Activated CD8-positive, alpha-beta memory T cell treated with anti-CD3 and anti-CD28 coated beads for 48 hours (primary cell): ENCODE data around the gene ANAPC2.

ENCODE experiments used
- DNase-seq, 3 experiments: peaks; one replicate each; pipeline ENCODE4 v3.0.0-alpha.2; 2020; ENCODE audit warnings: low read depth in 2 of 3, low spot score in 2 of 3

The ANAPC2 gene, protein sequence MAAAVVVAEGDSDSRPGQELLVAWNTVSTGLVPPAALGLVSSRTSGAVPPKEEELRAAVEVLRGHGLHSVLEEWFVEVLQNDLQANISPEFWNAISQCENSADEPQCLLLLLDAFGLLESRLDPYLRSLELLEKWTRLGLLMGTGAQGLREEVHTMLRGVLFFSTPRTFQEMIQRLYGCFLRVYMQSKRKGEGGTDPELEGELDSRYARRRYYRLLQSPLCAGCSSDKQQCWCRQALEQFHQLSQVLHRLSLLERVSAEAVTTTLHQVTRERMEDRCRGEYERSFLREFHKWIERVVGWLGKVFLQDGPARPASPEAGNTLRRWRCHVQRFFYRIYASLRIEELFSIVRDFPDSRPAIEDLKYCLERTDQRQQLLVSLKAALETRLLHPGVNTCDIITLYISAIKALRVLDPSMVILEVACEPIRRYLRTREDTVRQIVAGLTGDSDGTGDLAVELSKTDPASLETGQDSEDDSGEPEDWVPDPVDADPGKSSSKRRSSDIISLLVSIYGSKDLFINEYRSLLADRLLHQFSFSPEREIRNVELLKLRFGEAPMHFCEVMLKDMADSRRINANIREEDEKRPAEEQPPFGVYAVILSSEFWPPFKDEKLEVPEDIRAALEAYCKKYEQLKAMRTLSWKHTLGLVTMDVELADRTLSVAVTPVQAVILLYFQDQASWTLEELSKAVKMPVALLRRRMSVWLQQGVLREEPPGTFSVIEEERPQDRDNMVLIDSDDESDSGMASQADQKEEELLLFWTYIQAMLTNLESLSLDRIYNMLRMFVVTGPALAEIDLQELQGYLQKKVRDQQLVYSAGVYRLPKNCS

DNA sequence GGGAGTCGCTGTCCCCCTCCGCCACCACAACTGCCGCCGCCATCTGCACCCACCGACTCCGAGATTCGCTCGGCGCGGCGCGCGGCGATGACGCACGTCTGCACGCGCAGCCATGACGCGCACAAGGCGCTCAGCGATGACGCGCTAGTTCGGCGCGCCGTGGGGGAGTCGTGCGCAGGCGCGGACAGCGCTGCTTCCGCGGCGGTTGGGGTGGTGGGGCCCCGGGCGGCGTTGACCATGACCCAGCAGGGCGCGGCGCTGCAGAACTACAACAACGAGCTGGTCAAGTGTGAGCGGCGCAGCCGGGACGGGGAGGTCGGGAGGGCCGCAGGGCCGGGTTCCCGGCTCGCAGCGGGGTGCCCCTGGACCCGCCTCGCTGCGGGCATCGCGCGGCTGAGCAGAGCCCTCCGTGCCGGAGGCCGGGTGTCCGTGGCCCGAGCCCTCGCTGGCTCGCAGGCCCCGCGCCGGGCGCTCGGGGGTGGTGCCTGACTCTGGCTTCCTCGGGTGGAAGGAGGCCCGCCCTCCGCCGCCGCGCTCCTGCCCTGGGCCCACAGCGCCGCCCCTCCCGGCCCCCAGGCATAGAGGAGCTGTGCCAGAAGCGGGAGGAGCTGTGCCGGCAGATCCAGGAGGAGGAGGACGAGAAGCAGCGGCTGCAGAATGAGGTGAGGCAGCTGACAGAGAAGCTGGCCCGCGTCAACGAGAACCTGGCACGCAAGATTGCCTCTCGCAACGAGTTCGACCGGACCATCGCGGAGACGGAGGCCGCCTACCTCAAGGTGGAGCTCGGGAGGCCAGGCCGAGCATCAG, at the start of gene ANAPC2, which contains the start of gene SSNA1:
Gene ANAPC2, minus strand, starts transcription at position 71 of the 807 bp plus-strand sequence. Its CDS starts 28 bp downstream, at position 43.
Gene SSNA1, plus strand, starts transcription at position 187 of the 807 bp plus-strand sequence. Its CDS starts 51 bp downstream, at position 238.
- DNase-seq = peak; percentile 91 to 97 (median 96)

DNA sequence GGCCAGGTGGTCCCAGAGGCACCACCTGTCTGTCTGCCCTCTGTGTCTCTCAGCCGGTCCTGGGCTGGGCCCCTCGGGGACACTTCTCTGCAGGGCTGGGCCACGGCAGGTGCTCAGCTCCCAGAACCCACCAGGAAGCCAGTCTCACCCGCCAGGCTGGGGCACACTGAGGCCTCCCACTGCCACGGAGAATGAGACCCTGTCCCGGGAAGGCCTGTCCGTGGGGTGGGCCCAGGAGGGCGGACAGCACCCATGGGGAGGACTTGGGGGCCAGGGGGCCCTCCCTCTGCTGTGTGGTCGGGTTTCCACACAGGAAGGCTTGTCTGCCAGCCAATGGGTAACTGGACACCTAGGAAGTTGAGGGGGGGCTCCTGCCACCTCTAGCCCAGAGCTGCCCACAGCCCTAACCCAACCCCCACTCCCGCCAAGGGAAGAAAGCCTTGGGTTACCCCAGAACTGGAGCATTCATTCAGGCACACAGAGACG, 48.6 kb upstream of the ANAPC2 start:
- no peak for DNase-seq

DNA sequence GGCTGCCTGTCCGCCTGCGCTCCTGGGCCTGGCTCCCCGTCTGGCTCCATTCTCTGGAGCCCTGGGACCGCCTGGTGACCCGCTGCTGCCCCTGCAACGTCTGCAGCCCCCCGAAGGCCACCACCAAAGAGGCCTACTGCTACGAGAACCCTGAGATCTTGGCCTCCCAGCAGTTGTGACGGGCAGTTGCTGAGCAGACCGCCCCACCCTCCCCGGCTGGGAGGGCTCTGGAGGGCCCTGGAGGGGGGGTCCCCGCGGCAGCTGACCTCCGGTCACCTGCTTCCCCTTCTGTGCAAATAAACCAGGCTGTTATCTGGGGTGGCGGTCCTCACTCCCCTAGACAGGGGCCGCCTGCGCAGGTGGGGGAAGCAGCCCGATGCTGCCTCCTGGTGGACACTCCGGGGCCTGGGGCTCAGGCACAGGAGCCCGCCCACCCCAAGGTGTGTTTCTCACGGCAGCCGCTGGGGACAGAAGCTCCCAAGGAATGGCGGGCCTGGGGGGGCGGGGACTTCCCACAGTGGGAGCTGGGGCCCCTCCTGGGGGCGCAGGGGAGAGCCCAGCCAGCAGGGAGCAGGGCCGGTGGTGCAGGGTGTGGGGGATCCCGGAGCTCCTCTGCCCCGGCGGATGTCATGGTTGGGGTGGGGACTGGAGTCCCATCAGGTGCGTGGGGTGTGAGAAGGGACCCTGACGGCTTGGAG, 48.0 kb upstream of the ANAPC2 start:
- DNase-seq = peak; percentile 70 to 89 (median 87)

DNA sequence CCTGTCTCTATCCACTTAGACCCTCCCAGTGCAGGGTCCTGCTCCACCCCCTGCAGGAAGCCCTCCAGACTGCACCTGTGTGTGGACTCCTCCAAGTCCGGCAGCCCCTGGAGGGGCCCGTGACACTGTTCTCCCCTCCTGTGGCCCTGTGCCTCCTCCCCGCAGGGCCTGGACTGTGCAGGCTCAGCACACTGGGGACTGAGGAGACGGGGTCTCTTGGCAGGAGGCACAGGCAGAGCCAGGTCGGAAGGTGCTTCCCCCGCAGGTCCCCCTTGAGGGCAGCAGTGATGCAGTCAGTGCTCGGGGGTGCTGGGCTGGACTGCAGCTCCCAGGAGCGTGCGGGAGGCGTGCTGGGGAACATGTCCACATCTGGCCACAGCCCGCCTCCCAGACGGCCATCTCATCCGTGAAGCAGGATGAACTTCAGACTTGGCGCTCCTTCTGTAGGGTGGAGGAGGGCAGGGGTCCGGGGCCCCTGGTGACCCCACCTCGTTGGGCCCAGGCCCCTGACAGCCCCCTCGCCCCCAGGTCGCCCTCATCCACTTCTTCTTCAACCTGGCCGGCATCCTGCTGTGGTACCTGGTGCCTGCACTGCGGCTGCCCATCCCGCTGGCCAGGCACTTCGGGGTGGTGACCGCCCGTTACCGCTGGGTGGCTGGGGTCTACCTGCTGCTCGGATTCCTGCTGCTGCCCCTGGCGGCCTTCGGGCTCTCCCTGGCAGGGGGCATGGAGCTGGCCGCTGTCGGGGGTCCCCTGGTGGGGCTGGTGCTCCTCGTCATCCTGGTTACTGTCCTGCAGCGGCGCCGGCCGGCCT, 47.3 kb upstream of the ANAPC2 start:
- DNase-seq = no peak

DNA sequence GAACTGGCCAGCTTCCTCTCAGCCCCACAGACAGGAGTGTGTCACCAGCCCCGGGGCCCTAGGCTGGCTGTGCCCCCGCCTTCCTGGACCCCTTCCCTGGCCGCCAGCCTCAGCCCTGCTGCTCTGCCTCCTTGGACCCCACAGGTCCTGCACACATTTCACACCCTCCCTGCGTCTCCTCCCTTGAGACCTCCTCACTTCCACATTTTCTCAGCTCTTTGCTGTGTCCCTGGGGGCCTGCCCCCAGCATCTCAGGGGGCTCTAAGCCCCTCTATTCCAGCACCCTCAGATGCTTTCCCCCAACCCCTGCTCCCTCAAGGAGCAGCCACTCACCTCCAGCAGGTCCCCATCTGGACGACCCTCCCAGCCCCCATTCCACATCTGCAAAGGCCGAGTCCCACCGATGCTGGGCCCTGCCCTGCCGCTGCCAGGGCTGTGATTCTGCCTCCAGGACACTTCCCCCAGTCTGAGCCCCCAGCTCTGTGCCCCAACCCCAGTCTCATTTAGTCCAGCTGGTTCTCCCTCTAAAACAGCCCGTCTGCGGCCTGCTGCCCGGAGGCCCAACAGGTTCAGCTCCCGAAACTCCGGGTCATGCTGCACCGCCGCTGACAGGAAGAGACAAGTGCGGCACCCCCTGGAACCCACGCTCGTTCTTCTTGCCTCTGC, 46.5 kb upstream of the ANAPC2 start:
- no peak for DNase-seq

- no peak for DNase-seq
Measured at GRCh38 chr9:137234055-137234697, 45.8 kb upstream of the ANAPC2 start.

- no peak for DNase-seq
Measured at GRCh38 chr9:137233143-137233980, 45.0 kb upstream of the ANAPC2 start.

DNA sequence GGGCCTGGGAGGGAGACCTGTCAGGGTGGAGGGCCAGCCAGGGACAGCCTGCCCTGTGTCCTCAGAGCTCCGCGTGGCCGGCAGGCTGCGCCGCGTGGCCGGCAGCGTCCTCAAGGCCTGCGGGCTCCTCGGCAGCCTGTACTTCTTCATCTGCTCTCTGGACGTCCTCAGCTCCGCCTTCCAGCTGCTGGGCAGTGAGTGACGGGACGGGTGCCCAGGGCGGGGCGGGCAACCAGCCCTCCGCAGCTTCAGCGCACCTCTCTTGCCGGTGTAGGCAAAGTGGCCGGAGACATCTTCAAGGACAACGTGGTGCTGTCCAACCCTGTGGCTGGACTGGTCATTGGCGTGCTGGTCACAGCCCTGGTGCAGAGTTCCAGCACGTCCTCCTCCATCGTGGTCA, 44.1 kb upstream of the ANAPC2 start:
- DNase-seq = no peak

DNA sequence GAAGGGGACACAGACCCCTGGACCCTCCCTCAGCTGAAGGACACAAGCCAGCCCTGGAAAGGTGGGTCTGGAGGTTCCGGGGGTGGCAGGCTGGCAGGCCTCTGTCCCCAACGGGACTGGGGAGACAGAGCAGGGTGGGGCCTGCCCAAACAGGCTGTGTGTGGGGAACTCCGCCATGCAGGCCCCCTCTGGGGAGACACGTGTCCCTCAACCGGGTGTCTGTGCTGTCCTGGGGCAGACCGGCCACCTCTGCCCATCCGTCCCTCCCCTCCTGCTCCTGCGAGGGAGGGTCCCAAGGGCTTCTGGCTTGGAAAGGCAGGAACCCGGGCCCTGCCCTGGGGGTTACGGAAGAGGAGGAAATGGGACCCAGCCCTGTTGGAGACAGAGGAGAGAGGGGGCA, 43.7 kb upstream of the ANAPC2 start:
- no peak for DNase-seq

- DNase-seq = no peak
Measured at GRCh38 chr9:137231372-137232039, 43.1 kb upstream of the ANAPC2 start.

DNA sequence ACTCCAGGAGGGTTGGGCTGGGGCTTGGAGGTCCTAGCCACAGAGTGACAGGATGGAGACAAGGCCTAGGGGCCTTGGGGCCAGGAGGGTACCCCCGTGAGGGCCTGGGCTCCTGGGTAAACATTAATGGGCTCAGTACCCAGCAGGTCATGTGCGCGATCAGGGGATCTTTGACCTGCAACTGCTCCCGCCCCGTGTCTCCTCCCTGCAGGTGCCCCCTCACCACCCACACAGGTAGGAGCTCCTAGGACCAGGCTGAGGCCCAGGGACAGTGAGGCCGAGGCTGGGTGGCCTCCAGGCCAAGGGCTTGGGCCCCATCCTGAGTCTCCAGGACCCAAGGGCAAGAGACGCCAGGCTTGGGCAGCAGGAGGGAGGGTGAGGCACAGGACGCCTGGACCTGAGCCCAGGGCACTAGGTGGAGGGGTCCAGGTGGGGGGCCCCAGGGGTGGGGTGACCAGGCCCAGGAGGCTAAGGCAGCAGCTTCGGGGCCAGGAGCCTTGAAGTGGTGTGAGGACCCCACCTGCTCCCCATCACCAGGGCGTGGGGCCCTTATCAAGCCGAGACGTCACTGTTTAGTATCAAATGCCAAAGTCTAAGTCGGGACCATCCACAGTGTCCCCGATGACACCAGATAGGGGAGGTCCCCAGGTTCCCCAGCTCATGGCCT, 42.5 kb upstream of the ANAPC2 start, which contains the start of gene SLC34A3:
Gene SLC34A3, plus strand, starts transcription at position 197 of the 667 bp plus-strand sequence. CDS start 802 bp downstream, outside the sequence.
- no peak for DNase-seq

DNA sequence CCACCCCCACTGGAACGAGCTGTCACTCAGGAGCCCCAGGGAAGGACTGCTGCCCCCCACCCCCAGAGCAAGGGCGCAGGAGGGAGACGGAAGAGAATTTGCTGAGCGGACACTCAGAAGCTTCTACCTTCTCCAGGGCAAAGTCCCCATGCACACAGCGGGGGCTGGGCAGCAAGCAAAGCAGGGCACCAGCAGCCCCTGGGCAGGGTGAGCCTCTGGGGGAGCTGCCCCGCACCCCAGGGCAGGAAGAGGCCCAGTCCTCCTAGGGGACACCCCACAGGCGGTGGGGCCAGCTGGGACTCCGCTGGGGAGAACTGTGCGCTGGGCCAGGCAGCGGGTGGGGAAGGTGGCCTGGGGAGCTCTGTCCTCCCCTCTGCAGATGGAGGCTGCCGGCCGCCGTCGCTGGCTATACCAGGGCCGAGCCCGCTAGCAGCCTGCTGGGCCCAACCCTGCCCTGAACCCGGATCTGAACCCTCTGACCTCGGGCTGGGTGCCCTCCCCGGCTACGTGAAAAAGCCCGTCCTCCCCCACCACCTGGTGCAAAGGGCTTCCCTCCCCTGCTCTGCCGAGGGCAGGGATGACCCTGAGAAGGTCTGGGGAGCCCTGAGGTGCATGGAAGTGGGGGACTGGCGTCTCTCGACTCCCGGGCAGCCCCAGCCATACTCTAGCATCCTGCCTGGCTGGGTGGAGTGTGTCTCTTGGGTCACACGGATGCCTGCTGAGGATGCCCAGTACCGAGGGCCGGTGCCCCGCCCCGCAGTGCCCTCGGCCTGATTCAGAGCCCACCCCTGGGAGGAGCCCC, 41.7 kb upstream of the ANAPC2 start:
- DNase-seq = no peak

DNA sequence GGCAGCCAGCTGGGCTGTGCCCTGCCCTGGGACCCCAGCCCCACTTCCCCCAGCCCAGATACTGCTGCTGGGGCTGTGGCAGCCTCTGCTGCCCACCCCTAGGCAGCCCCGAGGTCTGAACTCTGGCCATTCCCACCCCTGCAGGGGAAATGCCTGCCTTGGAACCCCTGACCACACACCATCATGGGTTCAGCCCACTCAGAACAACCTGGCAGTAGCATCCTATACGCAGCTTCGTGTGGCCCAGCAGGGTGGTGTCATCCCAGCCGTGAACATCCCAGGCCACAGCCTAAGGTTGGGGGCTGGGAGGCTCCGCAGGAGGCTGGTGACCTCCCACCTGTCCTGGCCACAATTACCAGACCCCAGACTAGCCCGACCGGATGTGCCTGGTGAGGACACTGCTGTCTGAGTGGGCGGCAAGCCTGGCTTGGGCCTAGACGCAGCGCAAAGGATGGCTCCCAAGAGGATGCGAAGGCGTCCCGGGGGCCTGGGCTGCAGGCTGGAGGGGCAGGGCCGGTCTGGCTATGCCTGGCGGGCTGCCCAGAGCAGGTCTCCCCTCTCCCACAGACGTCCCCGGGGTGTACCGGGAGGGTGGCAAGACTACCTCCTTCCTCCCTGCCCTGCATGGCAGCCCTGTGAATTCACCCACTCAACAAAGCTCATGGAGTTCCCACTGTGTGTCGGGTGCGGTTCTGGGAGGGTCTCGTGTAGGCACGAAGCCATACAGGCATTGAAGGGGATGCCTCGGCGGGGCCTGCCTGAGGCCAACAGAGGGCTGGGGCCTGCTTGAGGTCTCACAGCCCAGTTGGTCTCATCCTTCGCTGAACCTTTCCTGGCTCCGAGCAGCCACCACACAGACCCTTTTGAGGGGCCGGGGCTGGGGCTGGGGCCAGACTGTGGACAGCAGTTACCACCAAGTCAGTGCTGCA, 40.9 kb upstream of the ANAPC2 start:
- DNase-seq = no peak

GRCh38 chr9:137228506-137228967, 40.2 kb upstream of the ANAPC2 start:
- DNase-seq = no peak
